ENCODE data around the gene SLC5A10.

Gene SLC5A10

GRCh38 chr17:18965530-18966236 is 13.7 kb downstream of the SLC5A10 start:
- no peak for FAIRE-seq

- FAIRE-seq = no peak
Observed at GRCh38 chr17:18966831-18967624, 15.1 kb downstream of the SLC5A10 start.

- no peak for FAIRE-seq
Observed at GRCh38 chr17:18967916-18968315, 16.0 kb downstream of the SLC5A10 start.

DNA sequence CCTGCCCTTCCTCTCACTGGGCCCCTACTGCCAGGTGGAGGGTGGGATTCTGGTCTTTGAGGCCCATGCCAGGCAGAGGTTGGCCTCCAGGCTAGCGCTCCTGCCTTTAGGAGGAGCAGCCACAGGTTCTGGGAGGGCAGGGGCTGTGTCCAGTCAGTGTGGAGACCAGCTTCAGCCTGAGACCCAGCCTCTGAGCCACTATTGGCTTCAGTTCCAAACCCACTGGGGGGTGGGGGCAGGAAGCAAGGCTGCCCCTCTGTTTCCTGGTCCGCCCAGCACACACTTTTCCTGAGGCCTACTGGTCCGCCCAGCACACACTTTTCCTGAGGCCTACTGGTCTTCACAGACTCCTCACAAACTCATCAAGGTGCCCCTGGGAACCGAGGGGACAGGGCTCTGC is 16.4 kb downstream of the SLC5A10 start:
- FAIRE-seq = no peak

DNA sequence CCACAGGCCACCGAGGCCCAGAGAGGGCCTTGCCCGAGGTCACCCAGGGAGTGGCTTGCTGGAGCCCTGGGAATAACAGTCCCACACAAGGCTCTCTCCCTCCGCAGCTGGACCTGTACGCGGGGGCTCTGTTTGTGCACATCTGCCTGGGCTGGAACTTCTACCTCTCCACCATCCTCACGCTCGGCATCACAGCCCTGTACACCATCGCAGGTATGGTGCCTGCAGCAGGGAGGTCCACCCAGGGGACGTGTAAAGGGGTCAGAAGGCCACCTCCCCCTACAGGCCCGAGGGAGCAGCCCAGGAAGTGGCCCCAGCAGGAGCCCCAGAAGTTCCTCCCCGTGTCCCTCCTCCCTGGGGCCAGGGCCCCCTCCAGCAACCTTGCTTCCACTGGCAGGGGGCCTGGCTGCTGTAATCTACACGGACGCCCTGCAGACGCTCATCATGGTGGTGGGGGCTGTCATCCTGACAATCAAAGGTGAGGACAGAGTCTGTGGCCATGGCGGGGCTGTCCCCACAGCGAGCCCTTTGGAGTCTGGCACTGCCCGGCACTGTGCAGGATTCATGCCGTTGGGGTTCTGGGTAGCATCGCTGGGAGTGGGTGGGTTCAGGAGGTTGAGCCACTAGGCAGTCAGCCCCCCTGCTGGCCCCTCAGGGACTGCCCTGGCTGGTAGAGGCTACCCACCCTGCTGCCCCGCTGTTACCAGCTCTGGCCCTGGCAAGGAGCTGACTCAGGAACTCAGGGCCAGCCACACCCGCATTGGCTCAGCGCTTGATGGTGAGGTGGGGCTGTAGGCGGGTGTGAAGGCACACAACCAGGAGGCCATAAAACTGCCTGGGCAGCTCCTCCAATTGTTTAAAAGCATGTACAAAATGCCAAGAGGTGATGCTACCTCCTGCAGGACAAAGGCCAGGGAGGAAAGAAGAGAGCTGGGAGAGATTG is 17.3 kb downstream of the SLC5A10 start:
- FAIRE-seq = no peak

GRCh38 chr17:18970582-18971480 is 18.9 kb downstream of the SLC5A10 start:
- no peak for FAIRE-seq

- FAIRE-seq = no peak
Observed at GRCh38 chr17:18971801-18972200, 19.8 kb downstream of the SLC5A10 start.

GRCh38 chr17:18974407-18975149 is 22.6 kb downstream of the SLC5A10 start:
- no peak for FAIRE-seq

- FAIRE-seq = no peak
Observed at GRCh38 chr17:18975597-18975996, 23.6 kb downstream of the SLC5A10 start.

DNA sequence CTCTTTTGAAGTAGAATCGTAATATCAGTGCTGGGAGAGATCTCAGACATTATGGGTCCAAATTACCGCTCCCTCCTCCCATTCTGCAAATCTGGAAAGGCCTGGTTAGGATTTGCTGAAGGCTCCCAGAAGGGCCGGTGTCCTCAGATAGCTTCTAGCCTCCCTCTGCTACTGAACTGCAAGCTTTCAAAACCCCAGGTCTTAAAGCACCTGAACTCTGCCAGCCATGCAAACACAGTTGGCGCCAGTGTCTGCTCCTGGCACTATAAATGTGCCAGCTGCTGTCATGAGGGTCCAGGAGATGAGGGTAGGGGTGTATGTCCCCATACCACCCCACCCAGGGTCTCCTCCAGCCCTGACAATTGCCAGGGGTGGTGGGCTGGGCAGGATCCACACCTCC is 24.2 kb downstream of the SLC5A10 start:
- FAIRE-seq = no peak

DNA sequence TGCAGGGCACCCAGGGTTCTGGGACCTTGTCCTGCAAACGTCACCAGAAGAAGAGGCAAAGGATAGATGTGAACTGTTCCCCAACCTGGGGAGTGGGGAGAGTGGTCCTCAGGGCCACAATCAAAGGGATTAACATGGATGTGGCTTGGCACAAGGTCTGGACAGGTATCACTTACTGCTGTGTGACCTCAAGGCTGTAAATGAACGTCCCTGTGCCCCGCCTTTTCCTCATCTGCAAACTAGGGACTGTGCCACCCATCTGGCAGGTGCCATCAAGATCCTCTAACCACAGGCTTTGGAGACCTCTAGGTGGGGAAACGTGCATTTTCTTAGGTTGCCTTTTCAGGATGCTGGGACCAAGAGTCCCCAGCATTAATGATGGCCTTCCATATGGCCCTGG is 25.1 kb downstream of the SLC5A10 start:
- no peak for FAIRE-seq

DNA sequence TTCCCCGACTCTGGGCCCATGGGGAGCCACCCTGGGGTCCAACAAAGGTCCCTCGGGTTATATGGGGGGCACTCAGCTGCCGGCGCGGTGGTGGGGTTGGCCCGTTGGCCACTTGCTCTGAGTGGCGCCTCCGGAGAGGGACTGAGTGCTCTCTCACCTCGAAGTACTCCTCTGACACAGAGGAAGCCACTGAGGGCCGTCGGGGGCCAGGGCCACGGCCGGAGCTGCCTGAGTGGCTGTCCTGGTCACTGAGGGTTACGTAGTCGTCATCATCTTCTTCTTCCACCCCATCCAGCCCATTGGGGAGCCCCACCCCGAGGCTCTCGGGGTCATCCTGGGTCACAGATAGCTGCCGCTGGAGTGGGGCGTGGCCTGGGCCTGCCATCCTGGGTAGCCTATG is 25.7 kb downstream of the SLC5A10 start:
- FAIRE-seq = no peak

DNA sequence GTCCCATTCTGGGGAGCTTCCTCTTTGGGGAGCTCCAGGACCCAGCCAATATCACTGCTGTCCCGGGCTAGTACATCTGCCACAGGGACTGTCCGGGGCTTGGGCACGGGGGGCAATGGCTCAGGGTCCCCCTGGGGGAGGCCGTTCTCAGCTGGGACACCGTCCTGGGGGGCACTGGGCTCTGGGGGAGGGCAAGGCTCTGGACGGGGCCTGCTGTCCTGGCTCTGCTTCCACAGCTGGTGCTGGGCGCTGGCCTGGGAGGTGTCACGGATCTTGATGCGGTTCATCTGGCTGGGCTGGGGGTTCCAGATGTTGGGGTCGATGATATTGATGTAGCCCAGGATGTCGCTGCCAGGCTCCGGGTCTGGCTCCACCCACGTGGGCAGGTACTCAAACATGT is 26.1 kb downstream of the SLC5A10 start:
- FAIRE-seq = no peak

- no peak for FAIRE-seq
Observed at GRCh38 chr17:18978655-18979054, 26.7 kb downstream of the SLC5A10 start.

- FAIRE-seq = no peak
Observed at GRCh38 chr17:18980682-18981334, 28.8 kb downstream of the SLC5A10 start.

- no peak for FAIRE-seq
Observed at GRCh38 chr17:18981335-18981641, 29.3 kb downstream of the SLC5A10 start.

- FAIRE-seq = no peak
Observed at GRCh38 chr17:18981642-18982424, 29.9 kb downstream of the SLC5A10 start.

DNA sequence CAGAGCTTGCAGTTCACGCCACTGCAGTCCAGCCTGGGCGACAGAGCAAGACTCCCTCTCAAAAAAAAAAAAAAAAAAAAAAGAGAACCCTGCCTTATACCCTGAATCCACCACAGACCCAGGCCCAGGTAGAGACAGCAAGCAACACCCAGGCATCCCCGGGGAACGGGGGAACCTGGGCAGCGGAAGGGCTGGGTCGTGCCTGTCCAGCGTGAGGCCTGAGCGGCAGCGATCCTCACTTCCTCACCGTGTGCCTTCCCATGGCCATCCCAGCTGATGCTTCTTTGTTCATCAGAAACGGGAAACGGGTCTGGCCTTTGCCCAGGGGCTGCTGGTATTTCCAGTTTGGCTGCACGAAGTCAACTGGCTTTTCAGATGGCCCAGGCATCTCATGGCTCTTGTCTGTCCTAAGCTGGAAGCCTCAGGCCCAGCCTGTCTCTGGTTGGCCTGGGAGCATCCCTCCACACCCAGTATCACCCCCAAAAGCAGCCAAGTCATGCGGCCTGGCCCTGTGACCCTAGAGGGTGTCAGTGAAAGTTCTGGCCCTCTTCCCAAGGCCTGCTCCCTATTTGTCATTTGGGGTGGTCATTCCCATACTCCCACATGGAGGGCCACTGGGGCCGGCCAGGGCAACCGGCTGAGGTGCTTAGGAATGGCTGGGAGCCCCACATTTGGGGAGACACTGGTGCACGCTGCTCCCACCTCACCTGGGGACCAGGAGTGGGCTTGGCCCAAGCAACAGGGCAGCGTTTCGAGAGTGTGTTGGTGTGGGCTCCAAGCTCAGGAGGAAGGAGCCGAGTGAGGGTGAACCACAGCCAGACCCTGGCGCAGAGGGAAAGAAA is 32.5 kb downstream of the SLC5A10 start:
- no peak for FAIRE-seq

DNA sequence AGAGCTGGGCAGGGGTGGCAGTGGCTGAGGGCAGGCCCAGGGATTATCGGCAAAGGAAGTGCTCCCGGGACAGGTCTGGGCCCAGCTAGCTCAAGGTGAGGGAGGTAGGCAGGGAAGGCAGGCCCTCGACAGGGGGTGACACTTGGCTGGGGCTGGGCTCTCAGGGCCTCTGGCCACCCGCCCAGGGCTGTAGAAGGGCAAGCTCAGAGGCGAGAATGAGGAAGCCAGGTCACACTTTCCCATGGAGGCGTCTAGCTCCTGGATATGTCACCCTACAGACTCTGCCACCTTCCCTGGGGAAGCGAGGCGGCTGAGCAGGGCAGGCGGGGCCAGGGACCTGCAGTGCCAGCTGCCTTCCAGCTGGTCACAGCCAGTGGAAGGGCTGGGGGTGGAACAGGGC is 33.5 kb downstream of the SLC5A10 start:
- FAIRE-seq = no peak
